ENCODE results near the gene EHBP1L1.

EHBP1L1 gene

DNA sequence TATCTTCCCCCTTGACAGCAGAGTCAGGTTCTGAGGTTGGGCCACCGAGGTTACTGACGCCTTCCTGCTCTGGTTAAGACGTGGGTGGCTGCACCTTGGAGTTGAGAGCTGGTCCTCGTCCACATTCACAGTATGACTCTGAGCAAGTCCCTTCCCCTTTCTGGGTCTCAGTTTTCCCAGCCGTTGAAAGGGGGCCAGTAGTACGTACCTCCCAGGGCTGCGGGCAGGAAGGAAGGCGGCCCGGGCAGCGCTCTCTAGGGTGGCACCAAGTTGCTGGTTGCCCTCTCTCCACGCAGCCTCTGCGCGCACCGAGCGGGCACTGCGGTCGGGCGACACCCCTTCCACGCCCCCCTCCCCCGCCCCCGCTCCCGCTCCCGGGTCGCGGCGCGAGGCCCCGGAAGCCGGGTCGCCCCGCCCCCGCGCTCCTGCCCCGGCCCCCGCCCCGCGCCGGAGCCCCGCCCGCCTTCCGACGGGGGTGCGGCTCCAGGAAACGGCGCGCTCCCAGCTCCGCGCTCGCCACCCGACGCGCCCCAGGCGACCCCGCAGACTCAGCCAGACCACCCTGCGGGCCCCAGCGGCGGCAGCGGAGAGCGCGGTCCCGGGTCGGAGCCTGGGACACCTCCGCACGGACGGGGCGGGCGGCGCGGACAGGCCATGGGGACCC, at the start of gene EHBP1L1:
EHBP1L1 (plus strand) TSS at position 486 of the 664 bp plus-strand sequence. CDS start 250 bp downstream, outside the sequence.
- TF ChIP-seq CTCF (IDR thresholded peaks at IDR 0.05; ENCODE audit: extremely low read depth, insufficient read depth, missing control alignments), result no peak
- in situ Hi-C loops (cut with MboI; ENCODE audit: low pct_unique_long_range_greater_than_20kb, low sequenced_read_pairs, unreplicated experiment), result no loop called here
- DNase-seq (ENCODE audit: low spot score), result peak; percentile 95

- DNase-seq (ENCODE audit: low spot score), result no peak
- no peak for TF ChIP-seq CTCF (IDR thresholded peaks at IDR 0.05; ENCODE audit: extremely low read depth, insufficient read depth, missing control alignments)
- in situ Hi-C loops (cut with MboI; ENCODE audit: low pct_unique_long_range_greater_than_20kb, low sequenced_read_pairs, unreplicated experiment), result no loop called here
Observed at GRCh38 chr11:65526744-65527143, 49.1 kb upstream of the EHBP1L1 start.

GRCh38 chr11:65528819-65529350, 47.0 kb upstream of the EHBP1L1 start:
- in situ Hi-C loops (cut with MboI; ENCODE audit: low pct_unique_long_range_greater_than_20kb, low sequenced_read_pairs, unreplicated experiment), result no loop called here
- TF ChIP-seq CTCF (IDR thresholded peaks at IDR 0.05; ENCODE audit: extremely low read depth, insufficient read depth, missing control alignments), result no peak
- no peak for DNase-seq (ENCODE audit: low spot score)

DNA sequence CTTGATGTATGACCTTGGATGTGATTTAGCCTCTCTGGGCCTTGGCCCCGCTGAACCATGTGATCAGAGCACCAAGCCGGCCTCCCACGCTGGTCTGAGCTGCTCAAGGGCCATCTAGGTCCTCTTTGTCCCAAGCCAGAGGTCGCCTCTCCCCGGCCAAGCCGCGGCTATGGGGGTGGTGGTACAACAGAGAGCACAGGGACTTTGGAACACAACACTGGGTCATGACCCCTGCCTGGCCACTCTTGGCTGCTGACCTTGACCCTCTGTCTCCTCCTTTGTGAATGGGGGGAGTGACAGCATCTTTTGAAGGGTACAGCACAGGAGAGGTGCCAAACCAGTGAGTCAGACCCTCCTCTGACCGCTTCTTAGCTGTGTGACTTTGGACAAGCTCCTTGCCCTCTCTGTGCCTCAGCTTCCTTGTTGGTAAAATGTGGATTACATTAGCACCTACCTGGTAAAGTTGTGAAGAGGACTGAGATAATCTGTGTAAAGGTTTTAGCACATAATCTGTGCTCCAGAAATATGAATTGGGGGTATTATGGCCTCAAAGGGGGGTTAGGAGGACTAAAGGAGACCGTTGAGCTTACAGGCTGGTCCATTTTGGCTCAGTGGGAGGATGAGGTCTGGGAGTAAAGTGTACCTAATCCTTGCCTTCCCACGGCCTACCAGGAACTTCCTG, 46.2 kb upstream of the EHBP1L1 start:
- DNase-seq (ENCODE audit: low spot score), result no peak
- no peak for TF ChIP-seq CTCF (IDR thresholded peaks at IDR 0.05; ENCODE audit: extremely low read depth, insufficient read depth, missing control alignments)
- in situ Hi-C loops (cut with MboI; ENCODE audit: low pct_unique_long_range_greater_than_20kb, low sequenced_read_pairs, unreplicated experiment), result no loop called here

- in situ Hi-C loops (cut with MboI; ENCODE audit: low pct_unique_long_range_greater_than_20kb, low sequenced_read_pairs, unreplicated experiment), result no loop called here
- TF ChIP-seq CTCF (IDR thresholded peaks at IDR 0.05; ENCODE audit: extremely low read depth, insufficient read depth, missing control alignments), result peak; percentile 17
- DNase-seq (ENCODE audit: low spot score), result no peak
Observed at GRCh38 chr11:65530157-65530496, 45.7 kb upstream of the EHBP1L1 start.

GRCh38 chr11:65532388-65533064, 43.3 kb upstream of the EHBP1L1 start:
- DNase-seq (ENCODE audit: low spot score), result no peak
- no peak for TF ChIP-seq CTCF (IDR thresholded peaks at IDR 0.05; ENCODE audit: extremely low read depth, insufficient read depth, missing control alignments)
- in situ Hi-C loops (cut with MboI; ENCODE audit: low pct_unique_long_range_greater_than_20kb, low sequenced_read_pairs, unreplicated experiment), result no loop called here

Measured in GM13977 (cell line).